Activated T-cell treated with anti-CD3 and anti-CD28 coated beads for 4 hours (primary cell): ENCODE results near the gene ZMYND19.
A peak's percentile ranks its signal among the peaks of the same experiment; 100 is the strongest.
"Not testable (repeated sequence)": the region's sequence is repeated elsewhere in the genome, so short reads cannot be mapped to it uniquely, and the experiment has no call there.

ENCODE experiments used
- DNase-seq: peaks from one replicate; pipeline ENCODE4 v3.0.0-alpha.2; 2020

Gene ZMYND19

DNA sequence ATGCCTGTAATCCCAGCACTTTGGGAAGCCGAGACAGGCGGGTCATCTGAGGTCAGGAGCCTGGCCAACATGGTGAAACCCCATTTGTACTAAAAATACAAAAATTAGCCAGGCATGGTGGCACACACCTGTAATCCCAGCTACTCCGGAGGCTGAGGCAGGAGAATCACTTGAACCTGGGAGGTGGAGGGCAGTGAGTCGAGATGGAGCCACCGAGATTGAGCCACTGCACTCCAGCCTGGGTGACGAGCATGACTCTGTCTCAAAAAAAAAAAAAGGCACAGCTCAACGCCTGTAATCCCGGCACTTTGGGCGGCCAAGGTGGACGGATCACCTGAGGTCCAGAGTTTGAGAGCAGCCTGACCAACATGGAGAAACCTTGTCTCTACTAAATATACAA lies 36.7 kb downstream of the ZMYND19 start:
- DNase-seq = not testable (repeated sequence)

DNA sequence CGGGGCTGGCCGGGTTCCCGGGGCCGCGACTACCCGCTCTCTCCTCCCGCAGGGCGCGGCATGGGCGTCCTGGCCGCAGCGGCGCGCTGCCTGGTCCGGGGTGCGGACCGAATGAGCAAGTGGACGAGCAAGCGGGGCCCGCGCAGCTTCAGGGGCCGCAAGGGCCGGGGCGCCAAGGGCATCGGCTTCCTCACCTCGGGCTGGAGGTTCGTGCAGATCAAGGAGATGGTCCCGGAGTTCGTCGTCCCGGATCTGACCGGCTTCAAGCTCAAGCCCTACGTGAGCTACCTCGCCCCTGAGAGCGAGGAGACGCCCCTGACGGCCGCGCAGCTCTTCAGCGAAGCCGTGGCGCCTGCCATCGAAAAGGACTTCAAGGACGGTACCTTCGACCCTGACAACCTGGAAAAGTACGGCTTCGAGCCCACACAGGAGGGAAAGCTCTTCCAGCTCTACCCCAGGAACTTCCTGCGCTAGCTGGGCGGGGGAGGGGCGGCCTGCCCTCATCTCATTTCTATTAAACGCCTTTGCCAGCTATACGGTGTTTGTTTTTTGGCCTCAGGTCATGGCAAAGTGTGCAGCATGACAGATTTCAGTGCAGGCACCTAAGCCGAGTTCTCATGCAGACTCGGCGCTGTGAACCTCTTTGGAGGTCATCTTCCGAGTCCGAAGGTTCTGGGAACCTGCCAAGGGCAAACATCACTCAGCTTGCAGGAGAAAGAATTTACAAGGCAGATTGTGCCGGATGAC lies 38.1 kb downstream of the ZMYND19 start:
- DNase-seq = no peak

DNA sequence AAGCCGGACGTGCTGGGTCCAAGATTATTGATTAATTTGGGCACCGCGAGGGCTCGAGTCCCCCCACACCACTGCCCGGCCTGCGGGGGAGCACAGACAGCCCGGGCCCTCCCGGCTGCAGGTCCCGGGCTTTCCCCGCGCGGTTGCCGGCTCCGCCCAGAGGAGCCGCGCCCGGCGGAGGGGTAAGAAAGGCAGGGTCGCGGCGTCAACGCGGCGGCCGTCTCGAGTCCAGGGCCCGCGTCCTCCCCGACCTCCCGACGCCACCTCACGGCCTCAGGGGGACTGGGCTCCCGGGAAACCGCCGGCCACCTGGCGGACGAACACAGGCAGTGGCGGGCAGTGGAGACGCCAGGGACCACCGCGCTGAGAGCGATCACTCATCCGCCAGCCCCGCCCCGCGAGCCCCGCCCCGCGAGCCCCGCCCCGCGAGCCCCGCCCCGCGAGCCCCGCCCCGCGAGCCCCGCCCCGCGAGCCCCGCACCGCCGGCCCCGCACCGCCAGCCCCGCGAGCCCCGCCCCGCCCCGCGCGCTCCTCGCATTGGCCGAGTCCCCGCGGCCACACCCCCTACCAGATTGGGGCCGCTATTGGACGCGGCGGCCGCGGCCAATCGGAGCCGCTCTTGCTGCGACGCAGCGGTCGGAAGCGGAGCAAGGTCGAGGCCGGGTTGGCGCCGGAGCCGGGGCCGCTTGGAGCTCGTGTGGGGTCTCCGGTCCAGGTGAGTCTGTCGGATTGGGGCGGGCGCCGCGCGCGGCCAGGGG lies 38.9 kb downstream of the ZMYND19 start, which contains the start of gene MRPL41:
Gene MRPL41 (plus strand): TSS at position 616 of the 758 bp plus-strand sequence. CDS start 203 bp downstream, outside the sequence.
- DNase-seq = peak; percentile 73

DNA sequence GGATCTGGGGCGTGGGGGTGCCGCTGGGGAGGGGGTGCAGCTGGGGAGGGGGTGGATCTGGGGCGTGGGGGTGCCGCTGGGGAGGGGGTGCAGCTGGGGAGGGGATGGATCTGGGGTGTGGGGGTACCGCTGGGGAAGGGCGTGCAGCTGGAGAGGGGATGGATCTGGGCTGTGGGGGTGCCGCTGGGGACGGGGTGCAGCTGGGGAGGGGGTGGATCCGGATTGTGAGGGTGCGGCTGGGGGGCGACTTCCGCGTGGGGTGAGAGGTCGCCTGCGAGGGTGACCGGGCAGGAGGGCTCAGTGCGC lies 39.4 kb downstream of the ZMYND19 start:
- DNase-seq = not testable (repeated sequence)

DNA sequence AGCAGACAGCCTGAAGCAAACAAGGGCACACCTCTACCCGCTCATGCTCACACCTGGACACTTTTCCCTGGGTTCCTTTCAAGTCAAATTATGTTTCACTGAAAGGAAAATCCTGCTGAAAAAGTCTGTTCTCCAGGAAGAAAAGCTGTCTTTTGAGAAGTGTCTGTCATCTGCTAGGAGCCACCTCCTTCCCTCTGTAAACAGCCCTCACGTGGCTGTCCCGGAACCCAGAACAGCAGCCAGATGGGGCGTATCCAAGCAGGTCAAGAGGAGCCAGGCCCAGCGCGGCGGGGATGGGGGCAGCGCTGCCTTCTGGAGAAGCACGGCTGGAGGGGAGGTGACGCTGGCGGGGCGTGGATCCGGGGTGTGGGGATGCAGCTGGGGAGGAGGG lies 40.1 kb downstream of the ZMYND19 start, which contains the start of gene PNPLA7:
Gene PNPLA7 (minus strand): TSS at position 172 of the 391 bp plus-strand sequence. CDS start 205 bp downstream, outside the sequence.
- DNase-seq = peak; percentile 30

DNA sequence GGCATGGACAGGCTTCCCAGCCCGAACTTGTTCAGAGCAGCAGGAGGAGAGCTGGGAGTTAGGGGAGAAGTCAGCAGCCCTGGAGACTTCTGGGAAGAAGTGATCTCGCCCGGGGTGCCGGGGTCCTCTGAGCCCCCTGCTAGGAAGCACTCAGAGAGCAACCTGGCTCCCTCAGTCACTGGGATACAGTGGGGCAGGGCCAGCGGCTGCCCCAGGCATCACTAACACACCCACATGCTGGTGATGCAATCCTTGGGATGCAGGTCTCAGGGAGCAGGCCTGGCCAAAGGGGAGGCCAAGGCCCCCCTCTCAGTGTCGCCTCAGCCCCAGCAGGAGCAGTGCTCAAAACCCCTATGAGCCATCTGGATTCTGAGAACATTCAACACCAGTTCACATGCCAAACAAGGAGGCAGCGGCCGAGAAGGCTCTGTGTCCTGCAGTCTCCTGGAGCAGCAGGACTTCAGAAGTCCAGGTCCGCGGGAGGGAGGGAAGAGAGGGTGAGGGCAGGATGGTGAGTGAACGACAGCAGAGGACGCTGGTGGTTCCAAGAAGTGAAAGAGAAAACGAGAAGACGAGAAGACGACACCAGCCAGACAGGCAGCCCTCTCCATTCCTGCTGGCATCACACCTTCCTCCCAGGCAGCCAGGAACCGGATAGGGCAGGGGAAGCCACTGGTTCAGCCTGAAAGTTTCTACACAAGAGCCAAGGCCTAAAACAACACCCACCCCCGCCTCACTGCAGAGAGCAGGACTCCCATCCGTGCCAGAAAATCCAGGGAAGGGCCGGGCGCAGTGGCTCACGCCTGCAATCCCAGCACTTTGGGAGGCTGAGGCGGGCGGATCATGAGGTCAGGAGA lies 42.4 kb downstream of the ZMYND19 start:
- DNase-seq = no peak

DNA sequence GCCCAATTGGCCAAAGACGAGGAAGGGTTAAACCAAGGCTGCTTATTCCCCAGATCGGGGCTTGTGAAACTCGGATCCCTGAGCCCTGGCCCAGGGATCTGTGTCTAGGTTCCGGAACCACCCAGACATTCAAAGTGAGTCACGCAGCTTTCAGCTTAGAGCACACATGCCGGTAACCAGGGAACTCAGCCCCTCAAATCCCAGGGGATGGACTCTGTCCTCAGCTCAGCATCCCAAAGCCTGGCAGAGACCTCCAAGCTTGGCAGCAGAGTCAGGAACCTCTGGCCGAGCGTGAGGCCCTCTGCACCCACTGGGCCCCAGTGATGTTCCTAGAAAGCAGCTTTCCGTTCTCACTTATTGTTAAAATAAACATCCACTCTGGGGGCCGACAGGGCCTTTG lies 45.2 kb downstream of the ZMYND19 start:
- DNase-seq = no peak

DNA sequence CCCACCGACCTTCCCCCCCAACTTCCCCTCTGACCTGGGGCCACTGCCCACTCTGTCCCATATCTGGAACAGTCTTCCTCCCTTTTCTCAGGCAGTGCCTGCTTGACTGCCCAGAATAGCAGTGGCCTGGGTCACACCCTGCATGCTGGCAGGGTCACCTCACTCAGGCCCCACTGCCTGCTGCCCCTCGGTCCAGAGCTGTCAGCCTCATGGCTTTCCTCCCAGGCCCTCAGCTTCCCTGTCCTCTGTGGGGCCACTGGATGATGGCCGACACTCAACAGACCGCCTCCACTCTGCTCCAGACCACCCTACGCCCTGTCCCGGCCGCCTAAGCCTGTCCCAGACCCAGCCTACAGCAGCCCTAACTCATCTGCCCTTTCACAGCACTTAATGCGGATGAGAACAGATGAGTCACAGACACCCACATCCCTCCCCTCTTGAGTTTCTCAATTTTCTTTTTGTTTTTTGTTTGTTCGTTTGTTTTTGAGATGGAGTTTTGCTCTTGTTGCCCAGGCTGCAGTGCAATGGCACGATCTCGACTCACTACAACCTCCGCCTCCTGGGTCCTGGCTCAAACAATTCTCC lies 46.0 kb downstream of the ZMYND19 start:
- DNase-seq = no peak

DNA sequence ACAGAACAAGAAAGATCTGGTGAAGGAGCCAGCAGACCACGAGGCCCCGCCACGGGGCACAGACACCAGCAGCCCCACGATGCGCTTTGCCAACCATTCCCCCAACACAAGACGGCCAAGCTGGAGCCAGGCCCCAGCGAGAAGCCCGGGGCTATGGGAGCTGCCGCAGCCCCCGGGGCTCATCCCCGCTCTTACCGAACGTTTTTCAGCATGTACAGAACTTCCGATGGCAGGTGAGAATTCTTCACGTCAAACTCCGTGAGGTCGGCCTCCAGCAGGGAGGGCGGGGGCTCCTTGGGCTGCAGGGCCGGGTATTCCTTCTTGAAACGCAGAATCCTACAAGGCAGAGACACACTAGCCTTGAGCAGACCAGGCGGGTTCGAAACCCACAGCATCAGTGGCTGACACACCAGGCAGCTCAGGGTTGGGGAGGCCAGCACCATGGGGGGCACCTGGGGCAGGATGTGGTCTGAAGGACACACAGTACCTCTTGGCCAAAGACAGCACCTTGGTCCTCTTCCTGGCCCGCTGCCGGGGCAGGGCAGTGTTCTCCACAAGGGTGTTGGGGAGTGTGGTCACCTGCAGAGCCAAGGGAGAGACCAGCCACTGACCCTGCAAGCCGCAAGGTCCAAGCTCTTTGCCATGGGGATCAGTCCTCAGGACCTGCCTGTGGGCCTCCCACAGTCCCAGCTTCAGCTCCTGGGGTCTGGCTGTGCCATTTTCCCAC lies 46.9 kb downstream of the ZMYND19 start:
- no peak for DNase-seq

DNA sequence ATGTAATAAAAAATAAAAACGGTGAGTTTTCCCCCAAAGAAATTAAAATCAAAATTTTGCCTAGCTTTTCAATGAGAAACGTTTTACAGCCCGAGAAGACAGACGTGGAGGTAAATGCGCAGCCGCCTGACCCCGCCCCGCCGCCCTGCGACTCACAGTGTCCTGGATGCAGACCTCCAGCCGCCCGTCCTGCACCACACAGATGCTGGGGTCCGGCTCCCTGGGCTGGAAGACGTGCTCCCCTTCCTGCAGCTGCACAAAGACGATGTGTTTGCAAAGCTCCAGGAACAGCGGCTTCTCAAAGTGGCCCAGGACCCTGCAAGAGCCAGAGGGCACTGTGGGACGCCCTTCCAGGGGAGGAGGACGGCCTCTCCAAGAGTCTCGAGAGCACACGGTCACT lies 47.8 kb downstream of the ZMYND19 start:
- no peak for DNase-seq

DNA sequence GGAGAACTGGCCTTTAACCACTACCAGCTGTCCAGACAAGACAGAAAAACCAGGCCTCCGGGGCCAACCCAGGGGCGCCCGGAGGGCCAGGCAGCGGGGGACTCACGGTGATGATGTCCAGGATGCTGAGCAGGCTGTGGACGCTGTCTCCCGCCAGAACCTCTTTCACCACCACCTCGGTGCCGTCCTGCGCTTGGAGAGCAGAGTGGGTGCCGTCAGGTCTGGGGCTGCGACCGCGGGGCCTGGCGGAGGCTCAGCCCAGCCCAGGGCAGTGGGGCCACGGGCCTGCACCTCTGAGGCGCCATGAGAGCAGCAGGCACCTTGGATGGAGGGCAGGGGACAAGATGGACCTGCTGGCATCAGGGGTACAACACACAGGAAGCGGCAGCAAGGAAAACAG lies 49.8 kb downstream of the ZMYND19 start:
- DNase-seq = no peak

DNA sequence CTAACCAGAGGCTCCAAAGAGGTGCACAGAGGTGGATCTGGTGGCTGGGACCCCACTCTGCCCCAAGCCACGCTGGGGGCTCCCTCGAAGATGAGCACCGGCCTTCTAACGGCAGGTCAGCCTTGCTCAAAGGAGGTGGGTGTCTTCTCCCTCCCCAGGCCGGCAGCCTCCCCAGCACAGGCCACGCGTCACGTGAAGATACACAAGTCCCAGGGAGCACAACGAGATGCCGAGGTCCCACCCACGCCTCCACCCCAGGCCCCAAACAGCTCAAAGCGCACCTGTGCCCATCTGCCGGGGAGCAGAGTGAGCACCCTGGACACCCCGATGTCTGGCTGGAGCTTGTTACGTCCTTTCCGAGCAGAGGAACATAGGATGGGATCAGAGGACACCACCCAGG lies 52.3 kb downstream of the ZMYND19 start:
- DNase-seq = no peak

DNA sequence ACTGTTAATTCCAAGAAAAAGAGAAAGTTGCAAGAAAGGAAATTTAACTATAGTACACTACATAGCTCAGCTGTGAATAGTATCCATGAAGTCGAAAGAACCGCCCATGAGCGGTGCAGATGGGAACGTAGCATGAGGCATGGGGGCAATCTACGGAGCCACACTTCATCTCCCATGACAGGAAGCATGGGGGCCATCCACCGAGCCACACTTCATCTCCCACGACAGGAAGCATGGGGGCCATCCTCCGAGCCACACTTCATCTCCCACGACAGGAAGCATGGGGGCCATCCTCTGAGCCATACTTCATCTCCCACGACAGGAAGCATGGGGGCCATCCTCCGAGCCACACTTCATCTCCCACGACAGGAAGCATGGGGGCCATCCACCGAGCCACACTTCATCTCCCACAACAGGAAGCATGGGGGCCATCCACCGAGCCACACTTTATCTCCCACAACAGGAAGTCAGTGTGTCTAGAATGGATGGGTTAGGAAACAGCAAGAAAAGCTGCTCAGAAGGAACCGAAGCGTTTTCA lies 53.6 kb downstream of the ZMYND19 start:
- not testable (repeated sequence) for DNase-seq

DNA sequence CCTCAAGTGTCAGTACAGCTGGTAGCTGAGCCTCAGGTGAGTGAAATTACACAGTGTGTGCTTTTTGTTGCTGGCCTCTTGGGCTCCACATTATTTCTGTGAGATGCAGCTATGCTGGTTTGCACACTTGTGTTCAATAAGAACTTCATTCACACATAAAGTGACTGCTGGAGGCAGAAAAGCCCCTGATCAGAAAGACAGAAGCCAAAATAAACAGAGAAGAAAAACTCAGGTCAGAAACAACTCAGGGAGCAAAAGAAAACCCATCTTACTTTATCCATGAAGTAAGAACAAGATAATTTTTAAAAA lies 55.2 kb downstream of the ZMYND19 start:
- DNase-seq = no peak

DNA sequence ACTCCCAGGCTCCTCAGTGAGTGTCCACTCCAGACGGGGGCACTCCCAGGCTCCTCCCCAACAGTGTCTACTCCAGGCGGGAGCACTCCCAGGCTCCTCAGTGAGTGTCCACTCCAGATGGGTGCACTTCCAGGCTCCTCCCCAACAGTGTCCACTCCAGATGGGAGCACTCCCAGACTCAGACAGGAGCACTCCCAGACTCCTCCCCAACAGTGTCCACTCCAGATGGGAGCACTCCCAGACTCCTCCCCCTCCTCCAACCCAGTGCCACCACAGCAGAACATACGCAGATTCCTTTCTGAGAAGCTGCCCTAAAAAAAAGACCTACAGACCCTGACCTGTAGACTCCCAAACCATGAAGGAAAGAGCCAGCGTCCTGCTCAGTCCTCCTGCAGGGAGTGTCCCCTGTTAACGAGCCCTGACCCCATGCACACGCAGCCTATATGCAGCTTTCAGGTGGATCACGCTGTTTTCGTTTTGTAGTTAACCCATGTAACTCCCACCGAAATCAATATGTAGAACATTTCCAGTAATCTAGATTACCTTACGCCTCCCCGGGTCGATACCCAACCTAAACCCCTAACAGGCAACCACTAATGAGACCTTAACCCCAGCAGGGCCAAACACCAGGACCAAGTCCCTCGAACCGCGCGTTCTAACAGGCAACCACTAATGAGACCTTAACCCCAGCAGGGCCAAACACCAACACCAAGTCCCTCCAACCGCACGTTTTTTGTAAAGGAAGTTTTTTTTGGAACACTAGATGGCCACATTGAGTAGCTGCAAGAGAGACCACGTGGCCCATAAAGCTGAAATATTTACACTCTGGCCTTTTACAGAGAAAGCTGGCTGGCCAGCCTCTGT lies 55.8 kb downstream of the ZMYND19 start:
- no peak for DNase-seq

DNA sequence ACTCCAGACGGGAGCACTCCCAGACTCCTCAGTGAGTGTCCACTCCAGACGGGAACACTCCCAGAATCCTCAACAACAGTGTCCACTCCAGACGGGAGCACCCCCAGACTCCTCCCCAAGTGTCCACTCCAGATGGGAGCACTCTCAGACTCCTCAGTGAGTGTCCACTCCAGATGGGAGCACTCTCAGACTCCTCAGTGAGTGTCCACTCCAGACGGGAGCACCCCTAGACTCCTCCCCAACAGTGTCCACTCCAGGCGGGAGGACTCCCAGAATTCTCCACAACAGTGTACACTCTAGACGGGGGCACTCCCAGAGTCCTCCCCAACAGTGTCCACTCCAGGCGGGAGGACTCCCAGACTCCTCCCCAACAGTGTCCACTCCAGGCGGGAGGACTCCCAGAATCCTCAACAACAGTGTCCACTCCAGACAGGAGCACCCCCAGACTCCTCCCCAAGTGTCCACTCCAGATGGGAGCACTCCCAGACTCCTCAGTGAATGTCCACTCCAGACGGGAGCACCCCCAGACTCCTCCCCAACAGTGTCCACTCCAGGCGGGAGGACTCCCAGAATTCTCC lies 57.3 kb downstream of the ZMYND19 start:
- not testable (repeated sequence) for DNase-seq
